Measurements from ENCODE around the gene EPS8L3. TPM values are rescaled to one million over a fixed set of nuclear protein-coding genes. Genes with fewer than 3 reads are reported as not detected.
"Not testable (repeated sequence)": the region's sequence is repeated elsewhere in the genome, so short reads cannot be mapped to it uniquely, and the experiment has no call there.

The EPS8L3 gene
- total and polyA plus RNA-seq, 12 donors: 0.08 to 0.32 TPM; not detected in 10

GRCh38 chr1:109751531-109752260, 12.0 kb downstream of the EPS8L3 start:
- Histone ChIP-seq H3K4me3 (no peak overlapping the region), H3K27me3 (no peaks in the 10 kb centered on the region), H3K27ac (no peak overlapping the region), H3K36me3 (replicated peaks in 1 of 2) (no peaks in the 10 kb centered on the region), H3K4me1 (replicated peaks in 1 of 2) (no peaks in the 10 kb centered on the region), H3K9me3 (replicated peaks in 1 of 3) (no peaks in the 10 kb centered on the region)
- DNase-seq: peak in 2 of 7 donors; percentile 4 to 33
- TF ChIP-seq CTCF (IDR thresholded peaks at IDR 0.05): no peak
- TF ChIP-seq POLR2A (IDR thresholded peaks at IDR 0.05): no peak
- intact Hi-C loops (cut with DNase I): no loop called here
- 88 to 96% (median 91%) methylated on average over 12 of the region's 12 CpGs for WGBS, 4 donors

- TF ChIP-seq CTCF (IDR thresholded peaks at IDR 0.05) (no peak), POLR2A (IDR thresholded peaks at IDR 0.05) (no peak)
- Histone ChIP-seq H3K4me3 (no peak overlapping the region), H3K4me1 (replicated peaks in 1 of 2) (no peaks in the 10 kb centered on the region), H3K9me3 (replicated peaks in 1 of 3) (no peaks in the 10 kb centered on the region), H3K27me3 (no peaks in the 10 kb centered on the region), H3K27ac (no peak overlapping the region), H3K36me3 (replicated peaks in 1 of 2) (no peaks in the 10 kb centered on the region)
- DNase-seq: no peak
- intact Hi-C loops (cut with DNase I): no loop called here
- 83 to 95% (median 89%) methylated on average over 6 of the region's 6 CpGs for WGBS, 4 donors
Measured at GRCh38 chr1:109750920-109751319, 12.8 kb downstream of the EPS8L3 start.

GRCh38 chr1:109750241-109750882, 13.4 kb downstream of the EPS8L3 start:
- DNase-seq: peak in 2 of 7 donors; percentile 7 to 28
- Histone ChIP-seq H3K4me1 (replicated peaks in 1 of 2) (no peaks in the 10 kb centered on the region), H3K9me3 (replicated peaks in 1 of 3) (no peaks in the 10 kb centered on the region), H3K36me3 (replicated peaks in 1 of 2) (no peaks in the 10 kb centered on the region), H3K27me3 (no peaks in the 10 kb centered on the region), H3K4me3 (no peak overlapping the region), H3K27ac (no peak overlapping the region)
- TF ChIP-seq CTCF (IDR thresholded peaks at IDR 0.05) (no peak), POLR2A (IDR thresholded peaks at IDR 0.05) (no peak)
- 88 to 95% (median 93%) methylated on average over 9 to 11 of the region's 11 CpGs for WGBS, 4 donors
- intact Hi-C loops (cut with DNase I): no loop called here

- Histone ChIP-seq H3K36me3 (replicated peaks in 1 of 2) (no peaks in the 10 kb centered on the region), H3K27me3 (no peaks in the 10 kb centered on the region), H3K4me1 (replicated peaks in 1 of 2) (no peaks in the 10 kb centered on the region), H3K27ac (no peak overlapping the region), H3K4me3 (no peak overlapping the region), H3K9me3 (replicated peaks in 1 of 3) (no peaks in the 10 kb centered on the region)
- DNase-seq: no peak
- TF ChIP-seq POLR2A (IDR thresholded peaks at IDR 0.05): no peak
- no peak for TF ChIP-seq CTCF (IDR thresholded peaks at IDR 0.05)
- intact Hi-C loops (cut with DNase I): no loop called here
Measured at GRCh38 chr1:109749221-109749620, 14.5 kb downstream of the EPS8L3 start.

GRCh38 chr1:109748311-109748710, 15.4 kb downstream of the EPS8L3 start:
- H3K36me3 ChIP-seq (replicated peaks in 1 of 2); H3K27me3 ChIP-seq; H3K4me1 ChIP-seq (replicated peaks in 1 of 2); intact Hi-C loops (cut with DNase I); DNase-seq; H3K27ac ChIP-seq; H3K4me3 ChIP-seq; H3K9me3 ChIP-seq (replicated peaks in 1 of 3): not testable (repeated sequence)
- WGBS, 4 donors: 89 to 91% (median 91%) methylated on average over 8 to 9 of the region's 10 CpGs
